ENCODE measurements around the gene NRG3.
"Not testable (repeated sequence)": the region's sequence is repeated elsewhere in the genome, so short reads cannot be mapped to it uniquely, and the experiment has no call there.

NRG3 gene

DNA sequence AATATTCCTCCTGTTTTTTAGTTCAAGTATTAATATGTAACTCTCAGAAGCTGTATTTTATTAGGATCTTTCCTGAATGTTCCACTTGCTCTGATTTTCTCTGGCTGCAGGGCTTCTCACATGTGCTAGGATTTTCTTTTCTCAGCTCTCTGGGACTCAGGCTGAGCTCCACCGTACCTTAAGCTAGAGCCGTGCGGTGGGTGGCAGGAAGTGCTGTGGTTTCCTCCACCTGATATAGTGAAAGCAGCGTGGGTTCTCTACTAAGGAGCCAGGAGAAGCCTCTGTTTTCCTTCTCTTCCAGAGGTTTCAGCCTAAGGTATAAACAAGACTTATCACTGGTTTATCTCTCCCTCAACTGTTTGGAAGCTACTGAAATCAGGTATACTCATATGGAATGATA, 433.6 kb downstream of the NRG3 start:
- no peak for DNase-seq

- no peak for DNase-seq
Observed at GRCh38 chr10:82310839-82311238, 435.8 kb downstream of the NRG3 start.

GRCh38 chr10:82313401-82313800, 438.4 kb downstream of the NRG3 start:
- DNase-seq, result no peak

- DNase-seq, result no peak
Observed at GRCh38 chr10:82318534-82318933, 443.5 kb downstream of the NRG3 start.

DNA sequence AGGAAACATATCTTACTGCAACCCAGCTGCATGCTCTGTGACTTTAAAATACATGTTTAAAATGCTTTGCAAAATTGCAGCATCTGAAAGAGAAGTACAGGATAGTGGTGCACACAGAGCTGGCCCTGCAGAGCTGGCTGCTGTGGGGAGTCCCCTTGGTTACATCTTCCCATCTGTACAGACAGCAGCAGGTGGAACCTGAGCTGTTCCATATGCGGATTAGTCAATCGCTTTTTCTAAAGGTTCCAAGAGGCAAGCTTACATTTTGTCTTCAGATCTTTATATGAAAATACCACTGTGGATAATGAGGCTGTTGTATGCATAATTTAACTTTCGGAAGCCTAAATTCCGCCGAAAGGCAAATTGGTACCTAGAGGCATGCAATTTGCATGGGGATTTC, 444.1 kb downstream of the NRG3 start:
- DNase-seq, result no peak

DNA sequence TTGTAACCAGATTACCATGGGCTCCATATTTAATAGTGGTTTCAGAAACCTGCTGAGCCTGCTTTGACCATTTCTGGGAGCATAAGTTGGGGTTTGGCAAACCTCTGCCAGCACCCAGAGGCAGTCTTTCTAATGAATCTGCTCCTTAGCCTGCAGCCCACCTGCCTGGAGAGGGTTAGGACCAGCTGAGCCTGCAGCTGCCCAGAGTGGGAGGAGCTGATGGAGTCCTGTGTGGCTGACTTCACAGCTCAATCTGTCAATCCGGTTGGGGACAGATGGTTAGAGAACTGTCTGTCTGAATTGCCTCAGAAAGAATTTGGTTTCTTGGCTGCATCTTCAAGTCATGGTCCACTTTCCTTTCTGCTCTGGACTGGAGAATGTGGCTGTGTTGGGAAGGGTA, 444.6 kb downstream of the NRG3 start:
- DNase-seq, result no peak

GRCh38 chr10:82321724-82322123, 446.7 kb downstream of the NRG3 start:
- DNase-seq, result no peak

- DNase-seq, result no peak
Observed at GRCh38 chr10:82331716-82332115, 456.7 kb downstream of the NRG3 start.

DNA sequence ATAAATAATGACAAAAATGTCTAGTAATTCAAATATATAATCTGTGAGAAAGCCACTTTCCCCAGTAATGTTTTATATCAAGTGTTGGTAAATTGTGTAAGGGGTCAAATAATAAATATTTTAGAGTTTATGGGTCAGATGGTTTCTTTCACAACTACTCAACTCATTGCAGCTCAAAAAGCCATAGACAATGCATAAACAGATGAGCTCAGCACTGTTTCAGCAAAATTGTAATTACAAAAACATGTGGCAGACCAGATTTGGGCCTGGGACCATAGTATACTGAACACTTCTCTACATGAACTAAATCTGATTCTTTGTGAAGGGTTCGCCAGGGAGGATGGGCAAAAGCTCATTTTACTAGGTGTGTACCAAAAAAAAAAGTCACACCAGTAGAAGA, 460.8 kb downstream of the NRG3 start:
- no peak for DNase-seq

DNA sequence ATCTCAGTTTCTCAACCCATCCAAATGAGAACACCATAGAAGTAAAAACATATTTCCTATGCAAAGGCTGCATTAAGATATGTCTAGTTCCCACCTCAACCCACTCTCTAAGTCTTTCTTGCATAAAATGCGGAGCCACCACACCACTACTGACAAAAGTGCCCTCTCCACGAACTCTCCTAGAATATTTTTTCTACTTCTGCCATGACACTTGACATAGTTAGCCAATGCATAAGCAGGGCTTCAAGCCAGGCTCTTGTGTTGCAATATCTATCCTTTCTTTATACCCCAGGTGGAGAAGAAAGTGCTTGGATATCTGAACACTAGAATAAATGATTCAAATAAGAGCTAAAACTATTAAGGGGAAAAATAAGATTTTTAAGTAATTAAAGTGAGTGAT, 465.2 kb downstream of the NRG3 start:
- DNase-seq, result no peak

- DNase-seq, result not testable (repeated sequence)
Observed at GRCh38 chr10:82349590-82349989, 474.6 kb downstream of the NRG3 start.

DNA sequence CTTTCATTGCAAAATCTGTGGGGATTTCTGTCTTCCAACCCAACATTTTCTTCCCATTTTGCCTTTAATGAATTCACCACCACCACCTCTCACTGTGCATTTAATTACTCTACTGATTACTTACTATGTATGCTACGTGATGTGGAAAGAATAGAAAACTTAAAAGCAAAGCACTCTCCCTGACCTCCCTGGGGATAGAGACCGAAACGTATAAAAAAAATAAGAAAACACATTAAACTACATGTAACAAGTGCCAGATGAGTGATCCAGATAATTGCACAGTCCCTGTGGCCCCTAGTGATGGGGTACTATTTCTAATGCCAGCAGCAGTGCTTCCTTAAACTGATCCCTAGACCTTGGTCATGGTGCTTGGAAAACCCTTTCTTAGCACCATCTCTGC, 478.4 kb downstream of the NRG3 start:
- DNase-seq, result no peak

GRCh38 chr10:82358486-82359099, 483.6 kb downstream of the NRG3 start:
- DNase-seq, result no peak

DNA sequence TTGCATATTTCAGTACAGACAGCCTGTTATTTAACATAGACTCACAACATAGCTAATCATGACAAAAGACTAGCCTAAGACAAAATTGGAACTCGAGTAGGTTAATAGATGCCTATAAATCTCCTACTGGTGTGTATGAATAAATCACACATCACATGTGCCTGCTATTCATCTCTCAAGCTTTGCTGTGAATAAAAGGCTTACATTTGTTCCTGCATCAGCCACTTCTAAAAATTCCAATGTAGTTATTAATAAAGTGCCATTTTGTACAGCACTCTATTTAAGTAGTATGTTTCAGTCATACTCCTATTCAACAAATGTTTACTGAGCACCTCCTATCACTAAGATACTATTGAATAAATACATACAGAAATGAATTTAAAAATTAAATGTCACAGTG, 486.3 kb downstream of the NRG3 start:
- DNase-seq, result no peak

DNA sequence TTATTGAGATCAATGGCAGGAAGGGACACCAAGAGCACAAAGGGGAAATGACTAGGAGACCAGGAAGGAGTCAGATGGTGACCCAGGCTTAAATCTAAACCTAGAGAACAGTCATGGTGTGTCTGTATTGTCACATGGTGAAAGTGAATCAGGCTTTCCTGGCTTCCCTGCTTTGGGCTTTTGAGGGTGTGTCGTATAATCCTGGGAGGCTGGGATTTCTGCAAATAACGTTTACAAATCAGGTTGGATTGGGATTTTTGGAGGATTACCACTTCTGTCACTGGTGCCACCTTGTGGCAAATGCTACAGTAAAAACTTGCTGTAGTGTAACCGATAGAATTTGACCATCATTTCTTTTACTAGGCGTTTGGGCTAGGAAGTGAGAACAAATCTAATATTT, 502.6 kb downstream of the NRG3 start:
- DNase-seq, result no peak

DNA sequence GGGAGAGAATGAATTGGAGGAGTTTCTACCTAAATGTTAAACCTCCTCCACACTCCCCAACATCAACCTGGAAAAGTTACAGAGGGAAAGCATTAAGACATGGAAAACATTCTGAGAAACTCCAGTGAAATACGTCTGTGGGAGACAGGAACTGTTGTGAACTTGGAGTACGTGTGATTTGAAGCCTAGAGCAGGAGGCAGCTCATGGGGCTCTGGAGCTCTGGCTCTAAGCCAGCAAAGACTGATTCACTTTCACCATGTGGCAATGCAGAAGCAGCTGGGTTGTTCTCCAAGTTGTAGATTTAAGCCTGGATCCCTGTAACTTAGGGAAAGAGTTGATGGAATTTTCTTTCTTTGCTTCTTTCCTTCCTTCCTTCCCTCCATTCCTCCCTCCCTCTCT, 503.2 kb downstream of the NRG3 start:
- no peak for DNase-seq

- DNase-seq, result no peak
Observed at GRCh38 chr10:82383350-82383749, 508.4 kb downstream of the NRG3 start.

DNA sequence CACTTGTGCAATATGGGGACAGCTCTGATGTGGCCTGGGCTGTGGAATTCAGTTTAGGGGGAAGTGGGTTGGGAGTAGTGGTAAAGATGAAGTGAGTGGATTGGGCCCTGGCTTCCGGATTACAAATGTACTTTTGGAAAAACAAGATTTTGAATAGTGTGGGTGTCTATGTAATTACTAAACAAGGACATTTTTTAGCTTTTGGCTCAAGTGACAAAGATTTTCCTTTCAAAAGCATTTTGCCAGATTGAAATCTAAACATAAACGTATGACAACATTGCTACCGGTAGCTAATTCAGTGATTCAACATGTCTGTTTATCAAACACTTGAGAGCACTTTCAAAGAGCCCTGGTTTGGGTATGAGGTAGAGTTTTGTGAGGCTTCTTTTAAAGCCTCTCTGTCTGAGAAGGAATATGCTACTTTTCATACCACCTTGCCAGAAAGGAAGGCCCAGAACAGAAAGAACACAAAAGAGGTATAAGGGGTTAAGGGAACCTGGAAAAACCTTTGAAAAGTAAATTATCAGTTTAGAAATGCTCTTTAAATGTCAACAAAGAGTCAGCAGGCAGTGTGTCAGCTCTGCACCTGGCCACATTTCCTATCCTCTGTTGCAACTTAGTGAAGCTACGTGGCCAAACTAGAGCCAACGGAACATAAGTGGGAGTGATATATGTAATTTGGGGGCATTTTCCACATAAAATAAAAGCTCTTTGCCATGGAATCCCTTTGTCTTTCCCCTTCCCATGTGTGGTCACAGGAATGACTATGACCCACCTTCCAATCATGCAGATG, 516.1 kb downstream of the NRG3 start:
- DNase-seq, result no peak

- no peak for DNase-seq
Observed at GRCh38 chr10:82391971-82392370, 517.0 kb downstream of the NRG3 start.

DNA sequence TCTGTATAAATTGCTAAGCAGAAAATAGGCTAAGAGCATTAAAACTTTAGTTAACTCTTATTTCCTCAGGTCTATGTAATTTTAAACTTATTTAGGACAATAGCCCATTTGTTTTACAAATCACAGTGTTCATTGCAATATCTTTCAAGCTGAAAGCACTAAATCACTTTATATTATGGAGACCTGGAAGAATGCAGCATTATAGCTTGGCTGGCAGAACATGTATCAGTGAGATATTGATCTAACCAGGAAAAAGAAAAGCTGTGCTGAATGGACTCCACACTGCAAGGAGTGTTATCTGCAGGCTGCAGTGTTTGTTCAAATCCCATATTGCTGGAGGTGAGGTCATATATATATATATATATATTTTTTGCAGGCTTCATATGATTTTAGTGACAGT, 517.5 kb downstream of the NRG3 start:
- no peak for DNase-seq

DNA sequence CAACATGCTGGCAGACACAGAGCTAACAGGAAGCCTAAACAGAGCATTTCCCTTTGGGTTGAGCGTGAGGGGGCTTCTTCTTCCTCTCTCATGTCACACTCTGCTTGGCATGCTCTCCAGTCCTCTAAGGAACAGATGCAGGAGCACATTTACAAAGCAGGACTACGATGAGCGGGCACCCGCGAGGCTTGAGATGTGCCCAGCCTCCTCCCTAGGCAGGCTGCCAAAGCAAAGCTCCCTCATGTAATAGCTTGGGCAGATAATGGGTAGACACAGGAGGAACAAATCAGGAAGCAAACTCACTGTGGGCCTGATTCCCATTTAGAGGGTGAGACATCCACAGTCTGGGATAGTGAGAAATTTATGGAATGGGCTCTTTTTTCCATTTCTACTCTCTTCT, 519.1 kb downstream of the NRG3 start:
- DNase-seq, result no peak

DNA sequence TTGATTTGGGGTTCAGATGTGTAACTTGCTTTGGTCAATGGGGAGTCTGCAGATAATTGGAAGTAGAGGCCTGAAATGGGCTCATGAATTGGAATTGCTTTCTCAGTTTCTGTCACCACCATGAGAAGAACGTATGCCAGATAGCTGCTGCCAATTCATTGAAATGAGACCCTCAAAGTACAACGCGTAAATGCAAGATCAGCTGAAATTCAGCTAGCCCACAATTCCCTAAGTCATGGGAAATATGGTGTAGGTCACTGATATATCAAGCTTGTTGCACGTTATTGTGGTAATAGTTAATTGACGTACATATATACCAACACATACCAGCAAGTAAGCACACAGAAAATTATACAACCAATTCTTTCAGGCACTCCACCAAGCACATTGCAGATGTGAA, 520.0 kb downstream of the NRG3 start:
- no peak for DNase-seq

- no peak for DNase-seq
Observed at GRCh38 chr10:82396886-82397285, 521.9 kb downstream of the NRG3 start.

- DNase-seq, result no peak
Observed at GRCh38 chr10:82397854-82398253, 522.9 kb downstream of the NRG3 start.

GRCh38 chr10:82399850-82400249, 524.9 kb downstream of the NRG3 start:
- no peak for DNase-seq
